ENCODE results near the gene C1QTNF9B. TPM values are rescaled to one million over a fixed set of nuclear protein-coding genes. Genes with fewer than 3 reads are reported as not detected.

Gene C1QTNF9B
- total and polyA plus RNA-seq, 2 of the 8 experiments (the other 6 are each of a cell fraction or from before 2014, with no cell fraction given): 0.11 TPM; not detected in 1

- Histone ChIP-seq H3K27ac (ENCODE audit: low read depth, low read length) (no peak overlapping the region), H3K23me2 (ENCODE audit: low read depth, low read length) (no peaks in the 10 kb centered on the region), H3K9ac (replicated peaks in 1 of 4; ENCODE audit: extremely low read depth in 1 of 4, low read depth in 3 of 4, low read length in 3 of 4) (no peak overlapping the region), H3K79me2 (ENCODE audit: control insufficient read depth in 1 of 2, insufficient read depth in 2 of 2, low read length in 2 of 2) (no peaks in the 10 kb centered on the region), H3K4me3 (ENCODE audit: extremely low read depth in 1 of 4, insufficient read depth in 2 of 4, low read depth in 3 of 4, low read length in 4 of 4) (no peak overlapping the region), H4K5ac (ENCODE audit: insufficient read length, low read depth, low read length) (no peak overlapping the region), H3K4ac (replicated peaks; ENCODE audit: insufficient read length, low read depth, low read length) (no peak overlapping the region), H4K20me1 (replicated peaks in 1 of 2; ENCODE audit: control insufficient read depth in 1 of 2, insufficient read depth in 2 of 2, low read length in 2 of 2) (no peaks in the 10 kb centered on the region), H2BK12ac (ENCODE audit: low read depth, low read length) (no peak overlapping the region), H3K9me3 (ENCODE audit: insufficient read depth in 2 of 2, low read depth in 1 of 2, low read length in 1 of 2) (no peaks in the 10 kb centered on the region; a peak in 1 of 4 replicates), H3K27me3 (replicated peaks in 1 of 4; ENCODE audit: control insufficient read depth in 3 of 4, extremely low read depth in 1 of 4, insufficient read depth in 3 of 4, low read length in 3 of 4) (no peaks in the 10 kb centered on the region), H4K8ac (ENCODE audit: extremely low read depth, insufficient read depth, low read length) (no peak overlapping the region), H4K91ac (replicated peaks; ENCODE audit: insufficient read length, low read length) (no peak overlapping the region), H3K36me3 (ENCODE audit: control insufficient read depth in 2 of 4, insufficient read depth in 4 of 4, low read length in 3 of 4) (no peaks in the 10 kb centered on the region), H3K14ac (ENCODE audit: insufficient read length) (no peak overlapping the region), H3K56ac (replicated peaks; ENCODE audit: insufficient read length, low read depth, low read length) (no peak overlapping the region), H2BK20ac (ENCODE audit: low read length) (no peak overlapping the region), H2AFZ (ENCODE audit: low read length) (no peak overlapping the region), H3K23ac (ENCODE audit: insufficient read length) (no peak overlapping the region), H2BK120ac (replicated peaks; ENCODE audit: low read depth, low read length) (no peak overlapping the region), H2BK15ac (ENCODE audit: low read length) (no peak overlapping the region), H3K4me2 (ENCODE audit: insufficient read depth in 1 of 2, low read depth in 2 of 2, low read length in 2 of 2) (no peak overlapping the region), H3K79me1 (ENCODE audit: low read depth, low read length) (no peaks in the 10 kb centered on the region), H2BK5ac (ENCODE audit: low read depth, low read length) (no peak overlapping the region), H2AK5ac (ENCODE audit: low read depth, low read length) (no peak overlapping the region), H3K4me1 (replicated peaks in 1 of 4; ENCODE audit: control insufficient read depth in 3 of 4, insufficient read depth in 4 of 4, low read length in 3 of 4) (no peaks in the 10 kb centered on the region), H3K18ac (ENCODE audit: extremely low read depth, low read length) (no peak overlapping the region)
- 92% methylated on average over 17 of the region's 19 CpGs; no CpG with 5 or more reads in 1 of the 2 experiments for WGBS, 2 experiments (ENCODE audit: extremely low coverage in 1 of 2, insufficient coverage in 1 of 2, insufficient read length in 1 of 2, insufficient replicate concordance in 2 of 2, low coverage in 1 of 2, low lambda C conversion rate in 2 of 2, missing lambda C conversion rate in 1 of 2)
- DNase-seq (ENCODE audit: low read depth in 1 of 2, low spot score in 2 of 2) (no peak), FAIRE-seq (no peak)
- TF ChIP-seq NRF1 (IDR thresholded peaks at IDR 0.05; ENCODE audit: low read depth, low read length) (no peak), RAD21 (IDR thresholded peaks at IDR 0.05 in 1 of 2, conservative IDR thresholded peaks at IDR 0.05 in 1 of 2; ENCODE audit: low read depth in 2 of 2, low read length in 2 of 2) (no peak), TEAD4 (IDR thresholded peaks at IDR 0.05; ENCODE audit: low read depth, low read length) (no peak), JUN (IDR thresholded peaks at IDR 0.05; ENCODE audit: low read depth, low read length) (no peak), TCF12 (IDR thresholded peaks at IDR 0.05; ENCODE audit: low read depth, low read length) (no peak), BRCA1 (IDR thresholded peaks at IDR 0.05; ENCODE audit: low read depth, low read length) (no peak), JUND (IDR thresholded peaks at IDR 0.05; ENCODE audit: low read length) (no peak), KDM4A (IDR thresholded peaks at IDR 0.05; ENCODE audit: low read depth, low read length, severe bottlenecking) (no peak), CTBP2 (IDR thresholded peaks at IDR 0.05; ENCODE audit: borderline replicate concordance, insufficient read depth, insufficient read length, low read length) (no peak), POU5F1 (IDR thresholded peaks at IDR 0.05; ENCODE audit: low read depth, low read length) (no peak), TAF7 (optimal IDR thresholded peaks at IDR 0.05; ENCODE audit: borderline replicate concordance, low read depth, low read length) (no peak), USF2 (IDR thresholded peaks at IDR 0.05; ENCODE audit: low read length) (no peak), FOSL1 (IDR thresholded peaks at IDR 0.05; ENCODE audit: insufficient read depth, low read depth, low read length) (no peak)
- CTCF ChIA-PET (ENCODE audit: partially characterized antibody): interaction anchor here (2.2 kb wide), 1 partner anchor 13 kb away, joined by 17 read pairs; no protein-coding TSS in a partner anchor
- POLR2A ChIA-PET (ENCODE audit: partially characterized antibody): no interaction called here
These were observed 48.8 kb upstream of the C1QTNF9B start for GRCh38 chr13:23946067-23946466.
